Panc1 (cell line): ENCODE data around the gene DTNB. TPM values are rescaled to one million over a fixed set of nuclear protein-coding genes. Genes with fewer than 3 reads are reported as not detected.

ENCODE experiments used
- ATAC-seq: fragments of 200-7000 bp; cut with Tn5 transposase; 2 replicates; pipeline ENCODE4 v1.9.1; 2020; ENCODE audit warnings: mild to moderate bottlenecking, moderate library complexity
- BruUV-seq: library from RNA; stranded (reverse); fragments of 400-500 nt; replicated peaks from 2 replicates; lab custom pipeline; 2021; lab: Mats Ljungman, UMichigan
- CTCF ChIA-PET: fragments of 300-600 bp; sonication (Branson Sonifier 250); formaldehyde crosslinking; loops from one replicate; lab custom pipeline; 2022; ENCODE audit warnings: antibody characterized with exemption; lab: Charles Lee
- POLR2A ChIA-PET: fragments of 300-600 bp; sonication (Branson Sonifier 250); formaldehyde crosslinking; loops from one replicate; lab custom pipeline; 2022; ENCODE audit warnings: antibody characterized with exemption; lab: Charles Lee
- DNase-seq: peaks from one replicate; pipeline ENCODE4 v3.0.0-alpha.2; 2010; ENCODE audit warnings: low read depth, low spot score
- H3K27ac ChIP-seq: 2 replicates; pipeline ENCODE4 v1.5.1; 2011; ENCODE audit warnings: mild to moderate bottlenecking, low read length, inconsistent platforms
- H3K27me3 ChIP-seq: fragments of 200-500 bp; sonication (Bioruptor generic); 2 replicates; pipeline ENCODE4 v1.6.0; 2014; ENCODE audit warnings: low read length, inconsistent platforms; ENCODE audit not compliant: control insufficient read depth, insufficient read depth
- H3K36me3 ChIP-seq: fragments of 200-500 bp; sonication (Bioruptor generic); 2 replicates; pipeline ENCODE4 v1.5.1; 2014; ENCODE audit warnings: inconsistent platforms, mild to moderate bottlenecking, low read length, moderate library complexity; ENCODE audit not compliant: control insufficient read depth, insufficient read depth
- H3K4me1 ChIP-seq: 2 replicates; pipeline ENCODE4 v1.5.1; 2011; ENCODE audit warnings: inconsistent platforms, mild to moderate bottlenecking, low read length, moderate library complexity; ENCODE audit not compliant: control insufficient read depth, insufficient read depth
- H3K4me3 ChIP-seq, 2 experiments: 2 replicates each; pipeline ENCODE4 v1.5.1; 2011 to 2012; ENCODE audit warnings: low read depth in 2 of 2, low read length in 2 of 2, mild to moderate bottlenecking in 2 of 2, inconsistent platforms in 1 of 2, moderate library complexity in 1 of 2
- H3K9me3 ChIP-seq: fragments of 200-500 bp; sonication (Bioruptor generic); 2 replicates; pipeline ENCODE4 v1.5.1; 2014; ENCODE audit warnings: low read depth, mild to moderate bottlenecking, inconsistent platforms, low read length, moderate library complexity; ENCODE audit not compliant: control insufficient read depth, insufficient read depth
- POLR2AphosphoS5 ChIP-seq: IDR thresholded peaks from 2 replicates; pipeline ENCODE4 v1.6.1; 2012; ENCODE audit warnings: mild to moderate bottlenecking, low read depth, low read length, moderate library complexity
- SIN3A ChIP-seq: IDR thresholded peaks from 2 replicates; pipeline ENCODE4 v1.6.1; 2012; ENCODE audit warnings: low read depth, mild to moderate bottlenecking, low read length, moderate library complexity, borderline replicate concordance; ENCODE audit not compliant: insufficient read depth
- TCF7L2 ChIP-seq: IDR thresholded peaks from 2 replicates; pipeline ENCODE4 v1.6.1; 2011; ENCODE audit warnings: mild to moderate bottlenecking, low read depth, low read length, inconsistent platforms
- in situ Hi-C: cut with HindIII; loops from 2 replicates; pipeline ENCODE4 v1.10.0; 2016; ENCODE audit warnings: low sequenced_read_pairs, low pct_unique_long_range_greater_than_20kb
- intact Hi-C: fragments of 100-400 bp; cut with micrococcal nuclease; formaldehyde crosslinking; loops from one replicate; pipeline ENCODE4 v1.10.0; 2022; ENCODE audit not compliant: unreplicated experiment
- total RNA-seq: library from RNA; stranded (reverse); gene quantifications from one replicate; pipeline ENCODE4 v1.2.1, GENCODE V29; 2021; ENCODE audit not compliant: unreplicated experiment
- TF ChIP-seq, protein P1 (sequence below): fragments of 450-650 bp; IDR thresholded peaks from 2 replicates; pipeline ENCODE4 v1.5.1; 2017; ENCODE audit warnings: mild to moderate bottlenecking
- TF ChIP-seq, protein P2 (sequence below), 2 experiments: IDR thresholded peaks; 2 replicates each; pipeline ENCODE4 v1.6.1; 2011 to 2012; ENCODE audit warnings: low read depth in 2 of 2, control low read depth in 1 of 2, low read length in 1 of 2, mild to moderate bottlenecking in 1 of 2, moderate library complexity in 1 of 2; ENCODE audit not compliant: insufficient read depth in 1 of 2

Gene DTNB
- total RNA-seq, 1 experiment from 2014 or later, result 37.8 TPM

DNA sequence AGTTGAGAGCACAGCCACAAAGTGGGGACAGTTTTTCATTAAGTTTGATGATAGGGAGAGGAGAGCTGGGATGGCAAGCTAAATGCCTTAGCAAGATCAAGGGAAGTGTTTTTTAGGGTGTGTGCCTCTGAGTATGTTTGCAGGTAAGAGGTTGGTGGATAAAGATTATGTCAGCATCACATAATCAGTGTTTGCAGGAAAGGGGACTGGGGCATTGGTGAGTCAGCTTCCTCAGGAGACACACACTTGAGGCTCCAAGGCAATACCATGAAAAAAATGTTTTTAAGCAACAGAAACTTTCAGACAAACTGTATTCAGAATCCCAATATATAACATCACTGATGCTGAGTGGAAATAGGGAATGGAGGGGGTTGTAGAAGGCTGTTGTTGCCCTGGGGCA is 25.4 kb upstream of the DTNB start:
- no peak overlapping the region for H3K4me3 ChIP-seq
- ChIA-PET POLR2A (interaction anchor here (1.1 kb wide), 1 partner anchor 89 kb away, joined by 3 read pairs; no protein-coding TSS in a partner anchor), CTCF (interaction anchor here (0.7 to 4.7 kb wide), 4 partner anchors 9 to 92 kb away, joined by 3 to 25 read pairs (median 4); no protein-coding TSS in a partner anchor)
- in situ Hi-C loops, result no loop called here
- ATAC-seq (no peak), DNase-seq (no peak)
- H3K27ac ChIP-seq, result no peak overlapping the region
- no peaks in the 10 kb centered on the region for H3K27me3 ChIP-seq
- H3K4me1 ChIP-seq, result peaks cover 13% of the 10 kb centered on the region
- intact Hi-C loops, result no loop called here
- TF ChIP-seq TCF7L2 (no peak), POLR2AphosphoS5 (no peak), SIN3A (no peak)
- TF ChIP-seq, protein P1, sequence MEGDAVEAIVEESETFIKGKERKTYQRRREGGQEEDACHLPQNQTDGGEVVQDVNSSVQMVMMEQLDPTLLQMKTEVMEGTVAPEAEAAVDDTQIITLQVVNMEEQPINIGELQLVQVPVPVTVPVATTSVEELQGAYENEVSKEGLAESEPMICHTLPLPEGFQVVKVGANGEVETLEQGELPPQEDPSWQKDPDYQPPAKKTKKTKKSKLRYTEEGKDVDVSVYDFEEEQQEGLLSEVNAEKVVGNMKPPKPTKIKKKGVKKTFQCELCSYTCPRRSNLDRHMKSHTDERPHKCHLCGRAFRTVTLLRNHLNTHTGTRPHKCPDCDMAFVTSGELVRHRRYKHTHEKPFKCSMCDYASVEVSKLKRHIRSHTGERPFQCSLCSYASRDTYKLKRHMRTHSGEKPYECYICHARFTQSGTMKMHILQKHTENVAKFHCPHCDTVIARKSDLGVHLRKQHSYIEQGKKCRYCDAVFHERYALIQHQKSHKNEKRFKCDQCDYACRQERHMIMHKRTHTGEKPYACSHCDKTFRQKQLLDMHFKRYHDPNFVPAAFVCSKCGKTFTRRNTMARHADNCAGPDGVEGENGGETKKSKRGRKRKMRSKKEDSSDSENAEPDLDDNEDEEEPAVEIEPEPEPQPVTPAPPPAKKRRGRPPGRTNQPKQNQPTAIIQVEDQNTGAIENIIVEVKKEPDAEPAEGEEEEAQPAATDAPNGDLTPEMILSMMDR, result no peak
- TF ChIP-seq, protein P2, sequence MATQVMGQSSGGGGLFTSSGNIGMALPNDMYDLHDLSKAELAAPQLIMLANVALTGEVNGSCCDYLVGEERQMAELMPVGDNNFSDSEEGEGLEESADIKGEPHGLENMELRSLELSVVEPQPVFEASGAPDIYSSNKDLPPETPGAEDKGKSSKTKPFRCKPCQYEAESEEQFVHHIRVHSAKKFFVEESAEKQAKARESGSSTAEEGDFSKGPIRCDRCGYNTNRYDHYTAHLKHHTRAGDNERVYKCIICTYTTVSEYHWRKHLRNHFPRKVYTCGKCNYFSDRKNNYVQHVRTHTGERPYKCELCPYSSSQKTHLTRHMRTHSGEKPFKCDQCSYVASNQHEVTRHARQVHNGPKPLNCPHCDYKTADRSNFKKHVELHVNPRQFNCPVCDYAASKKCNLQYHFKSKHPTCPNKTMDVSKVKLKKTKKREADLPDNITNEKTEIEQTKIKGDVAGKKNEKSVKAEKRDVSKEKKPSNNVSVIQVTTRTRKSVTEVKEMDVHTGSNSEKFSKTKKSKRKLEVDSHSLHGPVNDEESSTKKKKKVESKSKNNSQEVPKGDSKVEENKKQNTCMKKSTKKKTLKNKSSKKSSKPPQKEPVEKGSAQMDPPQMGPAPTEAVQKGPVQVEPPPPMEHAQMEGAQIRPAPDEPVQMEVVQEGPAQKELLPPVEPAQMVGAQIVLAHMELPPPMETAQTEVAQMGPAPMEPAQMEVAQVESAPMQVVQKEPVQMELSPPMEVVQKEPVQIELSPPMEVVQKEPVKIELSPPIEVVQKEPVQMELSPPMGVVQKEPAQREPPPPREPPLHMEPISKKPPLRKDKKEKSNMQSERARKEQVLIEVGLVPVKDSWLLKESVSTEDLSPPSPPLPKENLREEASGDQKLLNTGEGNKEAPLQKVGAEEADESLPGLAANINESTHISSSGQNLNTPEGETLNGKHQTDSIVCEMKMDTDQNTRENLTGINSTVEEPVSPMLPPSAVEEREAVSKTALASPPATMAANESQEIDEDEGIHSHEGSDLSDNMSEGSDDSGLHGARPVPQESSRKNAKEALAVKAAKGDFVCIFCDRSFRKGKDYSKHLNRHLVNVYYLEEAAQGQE (IDR thresholded peaks at IDR 0.05; ENCODE audit: insufficient read depth in 1 of 2, low read depth in 2 of 2, low read length in 1 of 2), result no peak
- BruUV-seq, result no TSS peak
- no peaks in the 10 kb centered on the region for H3K9me3 ChIP-seq
- H3K36me3 ChIP-seq, result no peaks in the 10 kb centered on the region

DNA sequence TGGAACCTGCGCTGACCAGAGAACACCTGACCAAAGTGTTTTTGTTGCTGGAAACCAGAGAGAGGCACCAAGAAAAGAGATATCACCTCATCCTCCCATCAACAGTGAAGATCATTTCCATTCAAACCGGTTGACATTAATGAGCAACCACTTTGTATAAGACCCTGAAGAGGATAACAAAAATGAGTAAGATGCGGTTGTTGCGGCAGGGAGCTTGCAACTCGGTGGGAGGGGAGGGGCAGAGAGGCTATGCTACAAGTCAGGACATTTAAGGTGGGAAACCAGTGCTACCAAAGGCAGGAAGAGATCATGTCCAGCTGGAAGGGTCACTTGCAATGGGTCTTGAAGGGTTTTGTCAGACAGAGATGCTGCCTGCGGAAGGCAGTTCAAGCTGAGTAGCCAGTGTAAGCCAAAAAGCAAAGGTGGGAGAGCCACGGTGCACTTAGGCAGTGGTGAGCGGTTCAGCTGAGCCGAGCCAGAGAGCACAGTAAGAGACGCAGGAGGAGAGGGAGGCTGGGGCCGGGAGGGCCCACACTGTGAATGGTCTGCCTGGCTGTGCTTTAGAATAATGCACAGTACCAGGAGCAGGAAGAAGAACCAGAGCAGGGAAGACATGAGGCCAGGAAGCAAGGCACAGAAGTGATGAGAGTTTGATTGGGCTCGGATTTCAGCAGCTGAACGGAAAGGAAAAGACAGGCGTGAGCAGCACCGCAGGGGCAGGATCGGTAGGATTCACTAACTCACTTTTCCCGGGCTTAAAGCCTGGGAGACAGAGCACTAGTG is 24.4 kb upstream of the DTNB start:
- BruUV-seq, result no TSS peak
- TF ChIP-seq SIN3A (no peak), POLR2AphosphoS5 (no peak), TCF7L2 (no peak)
- TF ChIP-seq, protein P1, result no peak
- TF ChIP-seq, protein P2 (IDR thresholded peaks at IDR 0.05; ENCODE audit: insufficient read depth in 1 of 2, low read depth in 2 of 2, low read length in 1 of 2), result no peak
- no peak overlapping the region for H3K27ac ChIP-seq
- CTCF ChIA-PET, result interaction anchor here (0.9 to 4.7 kb wide), 2 partner anchors 33 to 91 kb away, joined by 3 to 25 read pairs; no protein-coding TSS in a partner anchor
- H3K4me3 ChIP-seq, result no peak overlapping the region
- in situ Hi-C loops (no loop called here), intact Hi-C loops (no loop called here)
- no peaks in the 10 kb centered on the region for H3K36me3 ChIP-seq
- DNase-seq (no peak), ATAC-seq (no peak)
- peaks cover 13% of the 10 kb centered on the region for H3K4me1 ChIP-seq
- POLR2A ChIA-PET, result interaction anchor here (0.7 to 1.1 kb wide), 2 partner anchors 88 to 308 kb away, joined by 3 to 4 read pairs; no protein-coding TSS in a partner anchor
- no peaks in the 10 kb centered on the region for H3K9me3 ChIP-seq
- H3K27me3 ChIP-seq, result no peaks in the 10 kb centered on the region
